ENCODE data around the gene MED13L.
A peak's percentile ranks its signal among the peaks of the same experiment; 100 is the strongest.

MED13L gene

GRCh38 chr12:115934046-115934445 is 343.4 kb downstream of the MED13L start:
- no peak for DNase-seq

- no peak for DNase-seq
Observed at GRCh38 chr12:115932066-115932465, 345.4 kb downstream of the MED13L start.

- DNase-seq = no peak
Observed at GRCh38 chr12:115930336-115930735, 347.2 kb downstream of the MED13L start.

- DNase-seq = no peak
Observed at GRCh38 chr12:115926037-115926670, 351.3 kb downstream of the MED13L start.

GRCh38 chr12:115923851-115924250 is 353.6 kb downstream of the MED13L start:
- DNase-seq = no peak

- no peak for DNase-seq
Observed at GRCh38 chr12:115922952-115923564, 354.4 kb downstream of the MED13L start.

GRCh38 chr12:115920395-115921183 is 356.9 kb downstream of the MED13L start:
- DNase-seq = no peak

GRCh38 chr12:115918763-115919162 is 358.7 kb downstream of the MED13L start:
- DNase-seq = no peak

- peak; percentile 67 for DNase-seq
Observed at GRCh38 chr12:115916910-115917668, 360.4 kb downstream of the MED13L start.

- no peak for DNase-seq
Observed at GRCh38 chr12:115914122-115914521, 363.4 kb downstream of the MED13L start.

- no peak for DNase-seq
Observed at GRCh38 chr12:115912440-115912839, 365.1 kb downstream of the MED13L start.

- no peak for DNase-seq
Observed at GRCh38 chr12:115911360-115911759, 366.1 kb downstream of the MED13L start.

GRCh38 chr12:115910057-115910456 is 367.4 kb downstream of the MED13L start:
- DNase-seq = no peak
